Trophoblast cell (in vitro differentiated cells and primary cell): ENCODE measurements around the gene NXPE4.

Experiments
- DNase-seq, 2 donors: peaks; one replicate each; pipeline ENCODE4 v3.0.0-alpha.2; 2016
- H2AFZ ChIP-seq: 2 replicates; pipeline ENCODE4 v1.6.1; 2013; ENCODE audit warnings: low read length, moderate library complexity, mild to moderate bottlenecking; ENCODE audit not compliant: insufficient read depth, poor library complexity
- H2AK5ac ChIP-seq: 2 replicates; pipeline ENCODE4 v1.6.1; 2013; ENCODE audit warnings: mild to moderate bottlenecking, low read length
- H2BK120ac ChIP-seq: 2 replicates; pipeline ENCODE4 v1.6.1; 2013; ENCODE audit warnings: low read length, mild to moderate bottlenecking, moderate library complexity; ENCODE audit not compliant: insufficient read depth, poor library complexity
- H2BK12ac ChIP-seq: 2 replicates; pipeline ENCODE4 v1.6.1; 2013; ENCODE audit warnings: mild to moderate bottlenecking, low read length, moderate library complexity
- H2BK5ac ChIP-seq: 2 replicates; pipeline ENCODE4 v1.6.1; 2013; ENCODE audit warnings: low read length, low read depth, moderate library complexity, mild to moderate bottlenecking; ENCODE audit not compliant: poor library complexity
- H3K14ac ChIP-seq: 2 replicates; pipeline ENCODE4 v1.6.1; 2013; ENCODE audit warnings: mild to moderate bottlenecking, low read length
- H3K18ac ChIP-seq: 2 replicates; pipeline ENCODE4 v1.6.1; 2013; ENCODE audit warnings: mild to moderate bottlenecking, low read length
- H3K23ac ChIP-seq: 2 replicates; pipeline ENCODE4 v1.6.1; 2013; ENCODE audit warnings: low read length
- H3K27ac ChIP-seq: 2 replicates; pipeline ENCODE4 v1.5.1; 2013; ENCODE audit warnings: low read depth, mild to moderate bottlenecking, inconsistent platforms, low read length, moderate library complexity
- H3K27me3 ChIP-seq: 2 replicates; pipeline ENCODE4 v1.6.1; 2013; ENCODE audit warnings: inconsistent platforms, mild to moderate bottlenecking, low read length, moderate library complexity; ENCODE audit not compliant: insufficient read depth
- H3K36me3 ChIP-seq, 2 experiments: 1 replicate in 1 of 2; 2 replicates in 1 of 2; pipeline ENCODE4 v1.6.1; 2013; ENCODE audit warnings: low read length in 2 of 2, mild to moderate bottlenecking in 2 of 2, moderate library complexity in 1 of 2; ENCODE audit not compliant: insufficient read depth in 2 of 2, control insufficient read depth in 1 of 2
- H3K4ac ChIP-seq: 2 replicates; pipeline ENCODE4 v1.6.1; 2013; ENCODE audit warnings: low read depth, mild to moderate bottlenecking, low read length, moderate library complexity
- H3K4me1 ChIP-seq, 2 experiments: 1 replicate in 1 of 2; 2 replicates in 1 of 2; pipeline ENCODE4 v1.6.1; 2013; ENCODE audit warnings: low read length in 2 of 2, mild to moderate bottlenecking in 2 of 2, moderate library complexity in 1 of 2; ENCODE audit not compliant: insufficient read depth in 2 of 2, control insufficient read depth in 1 of 2
- H3K4me2 ChIP-seq: 2 replicates; pipeline ENCODE4 v1.6.1; 2013; ENCODE audit warnings: inconsistent platforms, mild to moderate bottlenecking, low read length, moderate library complexity
- H3K4me3 ChIP-seq: 2 replicates; pipeline ENCODE4 v1.5.1; 2013; ENCODE audit warnings: mild to moderate bottlenecking, low read depth, low read length, inconsistent platforms
- H3K79me1 ChIP-seq: one replicate; pipeline ENCODE4 v1.6.1; 2013; ENCODE audit warnings: low read length
- H3K79me2 ChIP-seq: 2 replicates; pipeline ENCODE4 v1.6.1; 2013; ENCODE audit warnings: low read length, mild to moderate bottlenecking; ENCODE audit not compliant: control insufficient read depth, insufficient read depth, poor library complexity
- H3K9ac ChIP-seq: 2 replicates; pipeline ENCODE4 v1.6.1; 2013; ENCODE audit warnings: mild to moderate bottlenecking, low read length
- H3K9me3 ChIP-seq: 2 replicates; pipeline ENCODE4 v1.6.1; 2013; ENCODE audit warnings: low read depth, mild to moderate bottlenecking, control low read depth, inconsistent platforms, low read length; ENCODE audit not compliant: insufficient read depth
- H4K12ac ChIP-seq: 2 replicates; pipeline ENCODE4 v1.6.1; 2013; ENCODE audit warnings: low read depth, mild to moderate bottlenecking, low read length, moderate library complexity
- H4K8ac ChIP-seq: 2 replicates; pipeline ENCODE4 v1.6.1; 2013; ENCODE audit warnings: low read depth, mild to moderate bottlenecking, low read length, moderate library complexity
- H4K91ac ChIP-seq: one replicate; pipeline ENCODE4 v1.6.1; 2013; ENCODE audit warnings: low read depth, mild to moderate bottlenecking, low read length, moderate library complexity
- WGBS: extraction: QIAGEN DNeasy Blood & Tissue Kit; methylation state at CpG from one replicate; pipeline ENCODE4 v1.1.7; 2013; ENCODE audit warnings: missing lambda C conversion rate; ENCODE audit not compliant: insufficient read length, insufficient coverage; ENCODE audit errors: extremely low coverage; 5-methylcytosine and 5-hydroxymethylcytosine counted together

Gene NXPE4

DNA sequence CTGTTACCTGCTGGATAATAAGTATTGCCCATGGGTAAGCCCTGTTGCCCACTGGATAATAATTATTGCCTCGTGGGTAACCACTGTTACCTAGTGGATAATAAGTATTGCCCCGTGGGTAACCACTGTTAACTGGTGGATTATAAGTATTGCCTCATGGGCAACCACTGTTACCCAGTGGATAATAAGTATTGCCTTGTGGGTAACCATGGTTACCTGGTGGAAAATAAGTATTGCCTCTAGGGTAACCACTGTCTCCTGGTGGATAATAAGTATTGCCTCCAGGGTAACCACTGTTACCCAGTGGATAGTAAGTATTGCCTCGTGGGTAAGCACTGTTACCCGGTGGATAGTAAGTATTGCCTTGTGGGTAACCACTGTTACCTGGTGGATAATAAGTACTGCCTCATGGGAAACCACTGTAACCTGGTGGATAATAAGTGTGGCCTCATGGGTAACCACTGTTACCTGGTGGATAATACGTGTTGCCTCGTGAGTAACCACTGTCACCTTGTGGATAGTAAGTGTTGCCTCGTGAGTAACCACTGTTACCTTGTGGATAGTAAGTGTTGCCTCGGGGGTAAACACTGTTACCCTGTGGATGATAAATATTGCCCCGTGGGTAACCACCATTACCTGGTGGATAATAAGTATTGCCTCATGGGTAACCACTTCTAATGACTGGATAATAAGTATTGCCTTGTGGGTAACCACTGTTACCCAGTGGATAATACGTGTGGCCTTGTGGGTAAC lies 29.0 kb upstream of the NXPE4 start:
- Histone ChIP-seq H3K4me1 (no peaks in the 10 kb centered on the region), H2BK12ac (no peak overlapping the region), H3K4me2 (no peak overlapping the region), H3K14ac (no peak overlapping the region), H2BK5ac (no peak overlapping the region), H3K27me3 (no peaks in the 10 kb centered on the region), H4K91ac (no peak overlapping the region), H4K8ac (no peak overlapping the region), H3K79me1 (no peaks in the 10 kb centered on the region), H2AFZ (no peak overlapping the region), H3K23ac (no peak overlapping the region), H2BK120ac (no peak overlapping the region), H3K9me3 (peaks cover 7% of the 10 kb centered on the region), H4K12ac (no peak overlapping the region), H3K79me2 (no peaks in the 10 kb centered on the region), H3K36me3 (peaks cover 0 to 2% of the 10 kb centered on the region in 2 experiments), H3K18ac (no peak overlapping the region), H2AK5ac (no peak overlapping the region), H3K9ac (no peak overlapping the region), H3K27ac (no peak overlapping the region), H3K4me3 (no peak overlapping the region), H3K4ac (no peak overlapping the region)
- DNase-seq, result no peak
- no CpG with 5 or more reads among the region's 10 CpGs for WGBS

DNA sequence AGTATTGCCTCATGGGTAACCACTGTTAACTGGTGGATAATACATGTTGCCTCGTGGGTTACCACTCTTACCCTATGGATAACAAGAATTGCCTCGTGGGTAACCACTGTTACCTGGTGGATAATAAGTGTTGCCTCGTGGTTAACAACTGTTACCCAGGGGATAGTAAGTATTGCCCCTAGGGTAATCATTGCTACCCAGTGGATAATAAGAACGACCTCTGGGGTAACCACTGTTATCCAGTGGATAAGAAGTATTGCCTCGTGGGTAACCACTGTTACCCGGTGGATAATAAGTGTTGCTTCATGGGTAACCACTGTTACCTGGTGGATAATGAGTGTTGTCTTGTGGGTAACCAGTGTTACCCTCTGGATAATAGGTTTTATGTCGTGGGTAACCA lies 28.1 kb upstream of the NXPE4 start:
- Histone ChIP-seq H3K79me2 (no peaks in the 10 kb centered on the region), H3K14ac (no peak overlapping the region), H4K91ac (no peak overlapping the region), H3K4ac (no peak overlapping the region), H3K23ac (no peak overlapping the region), H4K8ac (no peak overlapping the region), H2BK5ac (no peak overlapping the region), H3K18ac (no peak overlapping the region), H3K4me2 (no peak overlapping the region), H3K9ac (no peak overlapping the region), H3K79me1 (no peaks in the 10 kb centered on the region), H3K27ac (no peak overlapping the region), H2AFZ (no peak overlapping the region), H2AK5ac (no peak overlapping the region), H3K9me3 (peaks cover 10% of the 10 kb centered on the region), H4K12ac (no peak overlapping the region), H2BK12ac (no peak overlapping the region), H2BK120ac (no peak overlapping the region), H3K4me1 (no peaks in the 10 kb centered on the region), H3K36me3 (peaks cover 0 to 2% of the 10 kb centered on the region in 2 experiments), H3K27me3 (no peaks in the 10 kb centered on the region), H3K4me3 (no peak overlapping the region)
- no peak for DNase-seq
- WGBS, result no CpG with 5 or more reads among the region's 7 CpGs

DNA sequence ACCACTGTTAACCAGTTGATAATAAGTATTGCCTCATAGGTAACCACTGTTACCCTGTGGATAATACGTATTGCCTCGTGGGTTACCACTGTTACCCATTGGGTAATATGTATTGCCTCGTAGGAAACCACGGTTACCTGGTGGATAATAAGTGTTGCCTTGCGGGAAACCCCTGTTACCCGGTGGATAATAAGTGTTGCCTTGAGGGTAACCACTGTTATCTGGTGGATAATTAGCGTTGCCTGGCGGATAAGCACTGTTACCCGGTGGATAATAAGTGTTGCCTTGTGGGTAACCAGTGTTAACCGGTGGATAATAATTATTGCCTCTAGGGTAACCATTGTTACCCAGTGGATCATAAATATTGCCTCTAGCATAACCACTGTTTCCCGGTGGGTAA lies 27.3 kb upstream of the NXPE4 start:
- Histone ChIP-seq H3K23ac (no peak overlapping the region), H3K79me2 (no peaks in the 10 kb centered on the region), H2BK5ac (no peak overlapping the region), H2AK5ac (no peak overlapping the region), H3K4ac (no peak overlapping the region), H2AFZ (no peak overlapping the region), H3K18ac (no peak overlapping the region), H4K12ac (no peak overlapping the region), H2BK12ac (no peak overlapping the region), H3K9ac (no peak overlapping the region), H3K27me3 (no peaks in the 10 kb centered on the region), H4K8ac (no peak overlapping the region), H4K91ac (no peak overlapping the region), H3K14ac (no peak overlapping the region), H3K9me3 (peaks cover 12% of the 10 kb centered on the region), H3K79me1 (no peaks in the 10 kb centered on the region), H2BK120ac (no peak overlapping the region), H3K27ac (no peak overlapping the region), H3K4me2 (no peak overlapping the region), H3K36me3 (peaks cover 0 to 2% of the 10 kb centered on the region in 2 experiments), H3K4me1 (no peaks in the 10 kb centered on the region), H3K4me3 (no peak overlapping the region)
- WGBS, result no CpG with 5 or more reads among the region's 11 CpGs
- no peak for DNase-seq

DNA sequence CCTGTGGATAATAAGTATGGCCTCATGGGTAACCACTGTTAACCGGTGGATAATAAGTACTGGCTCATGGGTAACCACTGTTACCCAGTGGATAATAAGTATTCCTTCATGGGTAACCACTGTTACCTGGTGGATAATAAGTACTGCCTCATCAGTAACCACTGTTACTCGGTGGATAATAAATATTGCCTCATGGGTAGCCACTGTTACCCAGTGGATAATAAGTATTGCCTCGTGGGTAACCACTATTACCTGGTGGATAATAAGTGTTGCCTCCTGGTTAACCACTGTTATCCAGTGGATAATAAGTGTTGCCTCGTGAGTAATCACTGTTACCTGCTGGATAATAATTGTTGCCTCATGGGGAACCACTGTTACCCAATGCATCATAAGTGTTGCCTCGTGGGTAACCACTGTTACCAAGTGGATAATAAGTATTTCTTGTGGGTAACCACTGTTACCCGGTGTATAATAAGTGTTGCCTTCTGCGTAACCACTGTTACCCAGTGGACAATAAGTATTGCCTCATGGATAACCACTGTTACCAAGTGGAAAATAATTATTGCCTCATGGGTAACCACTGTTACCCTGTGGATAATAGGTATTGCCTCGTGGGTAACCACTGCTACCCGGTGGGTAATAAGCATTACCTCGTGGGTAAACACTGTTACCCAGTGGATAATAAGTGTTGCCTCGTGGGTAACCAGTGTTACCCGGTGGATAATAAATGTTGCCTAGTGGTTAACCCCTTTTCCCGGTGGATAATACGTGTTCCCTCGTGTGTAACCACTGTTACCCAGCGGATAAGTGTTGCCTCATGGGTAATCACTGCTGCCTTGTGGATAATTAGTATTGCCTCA lies 26.6 kb upstream of the NXPE4 start:
- no peak overlapping the region for H3K9ac ChIP-seq
- H3K14ac ChIP-seq, result no peak overlapping the region
- no peak overlapping the region for H2AK5ac ChIP-seq
- no peaks in the 10 kb centered on the region for H3K27me3 ChIP-seq
- no peak overlapping the region for H2BK5ac ChIP-seq
- no peak overlapping the region for H3K18ac ChIP-seq
- no peak overlapping the region for H3K4ac ChIP-seq
- no peak overlapping the region for H3K4me2 ChIP-seq
- no peak overlapping the region for H2AFZ ChIP-seq
- H3K23ac ChIP-seq, result no peak overlapping the region
- H4K91ac ChIP-seq, result no peak overlapping the region
- no peak overlapping the region for H3K27ac ChIP-seq
- WGBS, result no CpG with 5 or more reads among the region's 16 CpGs
- no peak overlapping the region for H4K12ac ChIP-seq
- no peak overlapping the region for H2BK12ac ChIP-seq
- peaks cover 13% of the 10 kb centered on the region for H3K9me3 ChIP-seq
- no peak overlapping the region for H3K4me3 ChIP-seq
- no peaks in the 10 kb centered on the region for H3K4me1 ChIP-seq
- H2BK120ac ChIP-seq, result no peak overlapping the region
- no peak overlapping the region for H4K8ac ChIP-seq
- H3K79me2 ChIP-seq, result no peaks in the 10 kb centered on the region
- no peak for DNase-seq
- no peaks in the 10 kb centered on the region for H3K79me1 ChIP-seq
- H3K36me3 ChIP-seq, result peaks cover 0 to 2% of the 10 kb centered on the region in 2 experiments
